Dendritic cell treated with granulocyte-macrophage colony-stimulating factor and Interleukin-4, amounts not matched to agents 40 ng/mL and 50 ng/mL, for 4 days (primary cell): ENCODE data around the gene TXNDC15.
A peak's percentile ranks its signal among the peaks of the same experiment; 100 is the strongest.

Experiments
- H3K27ac Mint-ChIP-seq: one replicate; pipeline ENCODE4 v1.8.0; 2022; ENCODE audit warnings: mild to moderate bottlenecking, mixed read lengths
- H3K27me3 Mint-ChIP-seq: one replicate; pipeline ENCODE4 v1.8.0; 2022; ENCODE audit warnings: mild to moderate bottlenecking, mixed read lengths
- H3K36me3 Mint-ChIP-seq: one replicate; pipeline ENCODE4 v1.8.0; 2022; ENCODE audit warnings: low read depth, mixed read lengths
- H3K4me1 Mint-ChIP-seq: one replicate; pipeline ENCODE4 v1.8.0; 2022; ENCODE audit warnings: low read depth, mixed read lengths
- H3K4me3 Mint-ChIP-seq: one replicate; pipeline ENCODE4 v1.8.0; 2022; ENCODE audit warnings: mild to moderate bottlenecking, moderate library complexity, mixed read lengths
- H3K9me3 Mint-ChIP-seq: one replicate; pipeline ENCODE4 v1.8.0; 2022; ENCODE audit warnings: mixed read lengths
- intact Hi-C: fragments of 100-400 bp; cut with micrococcal nuclease; formaldehyde crosslinking; loops from one replicate; pipeline ENCODE4 v1.15.0; 2022

The TXNDC15 gene

DNA sequence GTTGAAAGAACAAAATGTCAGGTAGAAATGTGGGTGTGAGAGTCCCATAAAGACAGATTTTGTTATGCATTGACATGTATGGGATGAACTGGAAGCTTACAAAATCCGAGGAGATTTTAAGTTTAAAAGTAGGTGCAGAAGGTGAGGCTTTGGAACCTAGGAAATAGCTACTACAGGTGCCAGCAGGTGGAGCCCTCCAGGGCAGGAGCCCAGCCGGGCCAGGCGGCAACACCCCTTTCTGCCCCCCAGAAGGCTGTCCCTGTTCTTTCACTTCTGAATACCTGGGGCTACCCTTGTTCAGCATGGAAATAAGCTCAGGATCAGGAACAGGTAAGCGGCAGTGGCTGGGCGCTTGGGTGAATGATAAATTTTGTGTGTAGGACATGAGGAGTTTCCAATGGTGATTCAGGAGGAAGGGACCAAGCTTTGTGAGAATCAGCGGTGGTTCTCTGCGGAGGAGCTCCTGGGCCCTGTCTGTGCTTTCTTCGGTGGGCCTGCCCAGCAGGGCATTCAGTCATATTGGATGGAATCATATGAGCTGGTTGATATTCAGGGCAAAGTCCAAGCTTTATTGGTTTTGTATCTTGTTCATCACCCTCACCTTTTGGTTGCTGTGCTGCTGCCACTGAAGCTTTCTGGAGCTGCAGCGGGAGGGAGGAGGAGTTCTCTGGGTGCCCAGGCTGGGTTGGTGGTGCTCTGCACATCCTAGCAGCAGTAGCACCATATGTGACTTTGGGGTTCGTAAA lies 43.1 kb downstream of the TXNDC15 start:
- H3K36me3 Mint-ChIP-seq: peaks cover 9% of the 10 kb centered on the region
- no peak overlapping the region for H3K27ac Mint-ChIP-seq
- no peaks in the 10 kb centered on the region for H3K27me3 Mint-ChIP-seq
- H3K4me1 Mint-ChIP-seq: no peaks in the 10 kb centered on the region
- intact Hi-C loops: no loop called here
- no peak overlapping the region for H3K4me3 Mint-ChIP-seq
- H3K9me3 Mint-ChIP-seq: no peaks in the 10 kb centered on the region

DNA sequence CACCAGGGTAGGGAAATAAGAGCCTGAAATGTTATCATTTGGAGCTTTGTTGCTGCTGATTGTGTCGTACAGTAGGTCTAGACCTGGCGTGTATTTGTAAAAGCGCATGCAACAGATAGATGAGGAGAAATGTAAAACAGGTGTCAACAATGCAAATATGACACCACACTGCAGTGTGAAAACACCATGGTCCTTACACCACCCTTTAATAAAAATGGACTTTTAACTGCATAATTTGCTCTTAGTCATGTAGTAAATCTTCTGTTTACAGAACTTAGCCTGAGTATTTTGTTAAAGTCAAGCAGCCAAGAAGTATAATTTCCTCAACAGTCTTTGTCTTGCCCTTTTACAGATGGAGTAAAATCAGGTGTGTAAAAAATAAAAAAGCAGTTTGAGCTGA lies 44.7 kb downstream of the TXNDC15 start:
- H3K4me1 Mint-ChIP-seq: no peaks in the 10 kb centered on the region
- H3K4me3 Mint-ChIP-seq: no peak overlapping the region
- no peak overlapping the region for H3K27ac Mint-ChIP-seq
- intact Hi-C loops: no loop called here
- H3K9me3 Mint-ChIP-seq: no peaks in the 10 kb centered on the region
- H3K27me3 Mint-ChIP-seq: no peaks in the 10 kb centered on the region
- peaks cover 9% of the 10 kb centered on the region for H3K36me3 Mint-ChIP-seq

- Mint-ChIP-seq H3K27ac (no peak overlapping the region), H3K9me3 (no peaks in the 10 kb centered on the region), H3K4me3 (no peak overlapping the region), H3K36me3 (peaks cover 9% of the 10 kb centered on the region), H3K27me3 (no peaks in the 10 kb centered on the region), H3K4me1 (no peaks in the 10 kb centered on the region)
- intact Hi-C loops: no loop called here
Observed at GRCh38 chr5:134920848-134921575, 46.8 kb downstream of the TXNDC15 start.

GRCh38 chr5:134932508-134932907 lies 58.3 kb downstream of the TXNDC15 start:
- Mint-ChIP-seq H3K4me1 (peaks cover 20% of the 10 kb centered on the region), H3K27me3 (no peaks in the 10 kb centered on the region), H3K9me3 (no peaks in the 10 kb centered on the region), H3K36me3 (peaks cover 39% of the 10 kb centered on the region), H3K4me3 (no peak overlapping the region), H3K27ac (no peak overlapping the region)
- intact Hi-C loops: no loop called here

DNA sequence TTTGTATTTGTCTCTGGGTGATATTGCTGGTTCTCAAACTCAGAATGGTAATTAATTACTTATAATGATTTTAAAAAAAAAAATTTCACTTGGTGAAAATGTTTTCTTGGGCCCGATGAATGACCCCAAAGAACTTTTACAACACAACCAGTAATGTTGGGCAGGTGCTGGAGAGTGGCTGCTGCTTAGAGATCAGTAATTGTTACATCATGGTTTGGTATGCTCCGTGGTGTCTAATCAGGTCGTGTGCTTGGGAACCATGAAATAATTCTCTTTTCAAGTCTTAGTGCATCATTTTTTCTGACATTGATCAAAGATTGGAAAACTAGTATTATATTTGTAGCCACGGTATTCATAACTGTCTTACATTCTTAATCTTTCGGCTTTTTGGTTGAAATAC lies 60.0 kb downstream of the TXNDC15 start:
- H3K36me3 Mint-ChIP-seq: peaks cover 52% of the 10 kb centered on the region

DNA sequence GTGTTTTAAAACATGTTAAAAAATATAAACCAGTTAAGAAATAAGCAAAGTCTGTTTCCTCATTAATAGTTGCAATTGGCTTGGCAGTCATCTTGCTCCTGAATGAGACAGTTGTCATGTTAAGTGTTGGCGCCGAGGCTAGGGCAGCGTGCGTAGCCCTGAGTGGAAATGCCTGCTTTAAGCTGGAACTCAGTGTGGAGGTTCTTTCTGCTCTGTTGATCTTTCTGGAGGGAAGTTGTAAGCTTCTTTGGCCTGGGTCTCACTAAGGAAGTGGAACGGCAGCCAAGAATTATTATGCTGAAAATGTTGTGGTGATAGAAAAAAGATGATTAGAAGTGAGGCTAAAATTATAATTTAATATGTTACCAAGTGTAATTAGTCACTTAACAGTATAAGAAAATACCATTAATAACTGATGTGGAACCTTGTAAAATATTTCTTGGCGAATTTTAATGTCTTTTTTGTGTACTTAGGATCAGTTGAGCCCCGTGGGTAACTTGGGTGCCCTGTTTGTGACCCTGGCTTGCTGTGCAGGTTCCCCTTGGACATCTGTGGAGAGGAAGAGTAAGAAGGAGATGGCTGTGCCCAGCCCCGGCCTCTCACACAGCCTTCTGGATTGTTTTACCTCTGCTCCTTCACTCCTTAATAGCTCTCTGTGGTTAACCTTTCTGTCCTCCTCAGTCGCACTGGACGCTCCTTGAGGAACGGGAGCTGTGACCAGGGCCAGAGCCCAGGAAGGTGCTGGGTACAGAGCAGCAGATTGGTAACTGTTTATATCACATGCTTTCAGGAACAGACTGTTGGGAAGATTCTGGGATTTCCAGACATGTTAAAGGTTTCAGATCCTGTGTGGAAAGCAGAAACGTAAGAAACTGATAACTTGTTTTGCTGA lies 61.8 kb downstream of the TXNDC15 start:
- intact Hi-C loops: no loop called here
- Mint-ChIP-seq H3K9me3 (no peaks in the 10 kb centered on the region), H3K27me3 (no peaks in the 10 kb centered on the region), H3K36me3 (peaks cover 61% of the 10 kb centered on the region), H3K4me3 (no peak overlapping the region), H3K27ac (peak overlapping the region; percentile 60), H3K4me1 (peaks cover 11% of the 10 kb centered on the region)

More for the DNA sequence above, 60.0 kb downstream of the TXNDC15 start:
- intact Hi-C loops: no loop called here
- Mint-ChIP-seq H3K4me3 (no peak overlapping the region), H3K4me1 (peaks cover 14% of the 10 kb centered on the region), H3K27ac (no peak overlapping the region), H3K9me3 (no peaks in the 10 kb centered on the region), H3K27me3 (no peaks in the 10 kb centered on the region)

GRCh38 chr5:134937526-134937925 lies 63.4 kb downstream of the TXNDC15 start:
- intact Hi-C loops: no loop called here
- peaks cover 11% of the 10 kb centered on the region for H3K4me1 Mint-ChIP-seq
- no peaks in the 10 kb centered on the region for H3K27me3 Mint-ChIP-seq
- H3K4me3 Mint-ChIP-seq: no peak overlapping the region
- peaks cover 63% of the 10 kb centered on the region for H3K36me3 Mint-ChIP-seq
- no peak overlapping the region for H3K27ac Mint-ChIP-seq
- no peaks in the 10 kb centered on the region for H3K9me3 Mint-ChIP-seq

DNA sequence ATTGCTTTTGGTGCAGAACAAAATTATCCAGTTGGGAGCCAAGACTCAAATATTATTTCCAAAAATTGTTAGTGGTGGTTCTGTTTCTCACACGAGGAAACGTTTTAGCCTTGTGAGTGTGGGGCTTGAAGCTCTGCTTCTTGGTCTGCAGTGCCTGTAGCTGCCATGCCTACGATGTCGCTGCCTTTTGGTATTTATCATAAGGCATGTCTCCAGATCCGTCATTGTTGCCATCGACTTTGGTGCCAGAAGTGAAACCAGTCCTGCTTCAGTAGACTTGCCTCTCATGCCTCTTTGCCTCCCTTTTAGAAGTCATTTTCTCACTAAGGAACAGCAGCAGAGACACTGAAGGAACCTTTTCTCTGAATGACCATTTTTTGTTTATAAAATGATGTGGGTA lies 63.9 kb downstream of the TXNDC15 start:
- intact Hi-C loops: no loop called here
- H3K27me3 Mint-ChIP-seq: no peaks in the 10 kb centered on the region
- peaks cover 11% of the 10 kb centered on the region for H3K4me1 Mint-ChIP-seq
- no peak overlapping the region for H3K4me3 Mint-ChIP-seq
- H3K27ac Mint-ChIP-seq: no peak overlapping the region
- H3K36me3 Mint-ChIP-seq: peaks cover 60% of the 10 kb centered on the region
- H3K9me3 Mint-ChIP-seq: no peaks in the 10 kb centered on the region

GRCh38 chr5:134939500-134939899 lies 65.3 kb downstream of the TXNDC15 start:
- Mint-ChIP-seq H3K4me3 (no peak overlapping the region), H3K36me3 (peaks cover 52% of the 10 kb centered on the region), H3K27ac (no peak overlapping the region), H3K9me3 (no peaks in the 10 kb centered on the region), H3K4me1 (peaks cover 13% of the 10 kb centered on the region), H3K27me3 (no peaks in the 10 kb centered on the region)
- intact Hi-C loops: no loop called here

GRCh38 chr5:134943547-134943946 lies 69.4 kb downstream of the TXNDC15 start:
- intact Hi-C loops: no loop called here
- H3K27ac Mint-ChIP-seq: no peak overlapping the region

GRCh38 chr5:134944630-134945029 lies 70.5 kb downstream of the TXNDC15 start:
- peaks cover 19% of the 10 kb centered on the region for H3K36me3 Mint-ChIP-seq
- intact Hi-C loops: no loop called here
- H3K4me1 Mint-ChIP-seq: peaks cover 10% of the 10 kb centered on the region
- H3K27ac Mint-ChIP-seq: no peak overlapping the region
- no peaks in the 10 kb centered on the region for H3K27me3 Mint-ChIP-seq
- H3K9me3 Mint-ChIP-seq: no peaks in the 10 kb centered on the region
- H3K4me3 Mint-ChIP-seq: no peak overlapping the region

More at GRCh38 chr5:134943547-134943946, 69.4 kb downstream of the TXNDC15 start:
- H3K36me3 Mint-ChIP-seq: peaks cover 26% of the 10 kb centered on the region
- H3K27me3 Mint-ChIP-seq: no peaks in the 10 kb centered on the region
- no peaks in the 10 kb centered on the region for H3K9me3 Mint-ChIP-seq
- no peak overlapping the region for H3K4me3 Mint-ChIP-seq
- H3K4me1 Mint-ChIP-seq: peaks cover 5% of the 10 kb centered on the region

- Mint-ChIP-seq H3K36me3 (peaks cover 15% of the 10 kb centered on the region), H3K27me3 (no peaks in the 10 kb centered on the region), H3K4me1 (peaks cover 10% of the 10 kb centered on the region), H3K27ac (no peak overlapping the region), H3K9me3 (no peaks in the 10 kb centered on the region), H3K4me3 (no peak overlapping the region)
- intact Hi-C loops: no loop called here
Observed at GRCh38 chr5:134945041-134945440, 70.9 kb downstream of the TXNDC15 start.

GRCh38 chr5:134948911-134949310 lies 74.7 kb downstream of the TXNDC15 start:
- no peaks in the 10 kb centered on the region for H3K27me3 Mint-ChIP-seq

DNA sequence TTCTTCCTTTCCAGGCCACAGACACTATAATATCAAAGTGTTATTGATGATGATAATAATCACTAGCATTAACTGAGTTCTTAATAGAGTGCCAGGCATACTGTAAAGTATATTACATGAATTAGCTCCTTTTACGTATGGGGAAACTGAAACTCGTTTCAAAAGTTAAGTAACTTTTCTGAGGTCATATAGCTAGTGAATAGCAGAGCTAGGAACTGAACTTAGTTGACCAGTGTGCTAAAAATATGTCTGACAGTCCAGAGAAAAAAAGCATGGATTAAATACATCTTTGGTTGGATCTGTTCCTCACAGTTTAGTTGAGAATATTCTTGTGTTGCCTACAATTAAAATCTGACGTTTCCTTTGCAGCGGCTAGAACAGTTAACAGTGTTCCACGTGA lies 75.1 kb downstream of the TXNDC15 start:
- intact Hi-C loops: no loop called here
- no peak overlapping the region for H3K4me3 Mint-ChIP-seq
- peaks cover 11% of the 10 kb centered on the region for H3K36me3 Mint-ChIP-seq
- H3K4me1 Mint-ChIP-seq: peaks cover 10% of the 10 kb centered on the region
- H3K27ac Mint-ChIP-seq: no peak overlapping the region
- H3K27me3 Mint-ChIP-seq: no peaks in the 10 kb centered on the region
- peaks cover 6% of the 10 kb centered on the region for H3K9me3 Mint-ChIP-seq

More at GRCh38 chr5:134948911-134949310, 74.7 kb downstream of the TXNDC15 start:
- H3K27ac Mint-ChIP-seq: no peak overlapping the region
- peaks cover 10% of the 10 kb centered on the region for H3K4me1 Mint-ChIP-seq
- no peak overlapping the region for H3K4me3 Mint-ChIP-seq
- peaks cover 2% of the 10 kb centered on the region for H3K9me3 Mint-ChIP-seq
- intact Hi-C loops: no loop called here
- peaks cover 7% of the 10 kb centered on the region for H3K36me3 Mint-ChIP-seq
